HG03196 (cell line): ENCODE measurements around the gene KRT2.

Source experiments
- ATAC-seq: cut with Tn5 transposase; IDR thresholded peaks from one replicate; pipeline ENCODE4 v1.9.1; 2021; ENCODE audit not compliant: unreplicated experiment

Gene KRT2

DNA sequence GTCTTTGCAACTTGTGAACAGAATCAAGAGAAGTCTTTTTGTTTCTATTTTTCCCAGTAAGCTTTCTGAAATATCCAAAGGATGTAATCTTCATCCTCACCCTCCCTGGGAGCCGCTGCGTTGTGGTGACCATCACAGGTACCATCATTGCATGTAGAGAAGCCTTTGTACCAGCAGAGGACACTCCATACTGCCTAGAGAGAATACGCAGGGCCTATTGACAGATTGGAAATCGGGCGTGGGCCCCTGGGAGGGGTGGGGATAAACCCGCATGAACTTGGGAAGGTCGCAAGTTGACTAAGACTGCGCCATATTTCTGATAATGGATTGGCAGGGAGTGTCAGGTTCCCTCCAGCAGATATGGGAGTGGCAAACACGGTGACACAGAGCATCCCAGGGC, 15.5 kb upstream of the KRT2 start:
- ATAC-seq, result no peak

DNA sequence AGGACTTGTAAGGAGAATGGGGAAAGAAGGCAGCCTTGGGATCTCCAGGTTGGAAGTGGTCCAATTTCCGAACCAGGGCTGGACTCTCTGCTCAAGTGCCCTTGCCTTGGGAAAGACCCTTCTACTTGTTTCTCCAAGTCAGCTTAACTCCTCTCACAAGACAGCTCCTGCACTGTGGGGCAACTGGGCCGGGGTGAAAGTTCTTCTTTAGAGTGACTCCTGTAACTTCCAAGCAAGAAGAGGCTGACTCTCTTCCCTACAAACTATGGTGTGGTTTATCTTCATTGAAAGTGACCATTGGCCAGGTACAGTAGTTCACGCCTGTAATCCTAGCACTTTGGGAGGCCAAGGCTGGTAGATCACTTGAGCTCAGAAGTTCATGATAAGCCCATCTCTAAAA, 14.5 kb upstream of the KRT2 start:
- ATAC-seq, result no peak

DNA sequence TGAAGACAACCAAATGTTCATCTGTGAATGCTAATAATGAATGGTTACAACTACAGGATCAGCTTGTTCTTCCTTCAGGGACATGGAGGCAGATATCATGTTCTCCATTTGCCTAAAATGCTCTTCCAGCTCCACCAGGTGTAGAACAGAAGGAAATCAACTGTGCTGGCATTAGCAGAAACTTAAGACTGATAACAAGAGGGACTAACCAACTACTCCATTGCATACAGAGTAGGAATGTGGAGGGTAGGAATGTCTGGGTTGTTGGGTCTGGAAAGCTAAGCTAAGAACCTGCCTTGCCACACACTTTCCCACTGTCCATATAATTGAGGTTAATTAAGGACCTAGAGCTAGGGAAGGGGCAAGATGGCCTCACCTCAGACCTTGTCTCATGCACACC, 11.4 kb upstream of the KRT2 start:
- no peak for ATAC-seq

DNA sequence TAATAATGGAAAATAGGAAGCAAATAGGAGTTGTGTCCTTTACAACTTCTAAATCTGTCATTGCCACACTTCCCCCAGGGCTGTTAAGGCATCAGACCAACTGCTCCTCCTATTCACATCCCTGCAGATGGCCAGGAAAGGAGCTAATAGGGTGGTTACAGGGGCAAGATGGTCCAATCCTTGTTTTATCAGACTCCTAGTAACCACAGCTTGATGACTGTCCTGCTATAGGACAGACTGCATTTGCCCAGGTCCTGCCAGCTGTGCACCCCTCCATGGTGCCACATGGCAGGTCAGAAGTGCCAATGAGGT, 10.9 kb upstream of the KRT2 start:
- ATAC-seq, result no peak

DNA sequence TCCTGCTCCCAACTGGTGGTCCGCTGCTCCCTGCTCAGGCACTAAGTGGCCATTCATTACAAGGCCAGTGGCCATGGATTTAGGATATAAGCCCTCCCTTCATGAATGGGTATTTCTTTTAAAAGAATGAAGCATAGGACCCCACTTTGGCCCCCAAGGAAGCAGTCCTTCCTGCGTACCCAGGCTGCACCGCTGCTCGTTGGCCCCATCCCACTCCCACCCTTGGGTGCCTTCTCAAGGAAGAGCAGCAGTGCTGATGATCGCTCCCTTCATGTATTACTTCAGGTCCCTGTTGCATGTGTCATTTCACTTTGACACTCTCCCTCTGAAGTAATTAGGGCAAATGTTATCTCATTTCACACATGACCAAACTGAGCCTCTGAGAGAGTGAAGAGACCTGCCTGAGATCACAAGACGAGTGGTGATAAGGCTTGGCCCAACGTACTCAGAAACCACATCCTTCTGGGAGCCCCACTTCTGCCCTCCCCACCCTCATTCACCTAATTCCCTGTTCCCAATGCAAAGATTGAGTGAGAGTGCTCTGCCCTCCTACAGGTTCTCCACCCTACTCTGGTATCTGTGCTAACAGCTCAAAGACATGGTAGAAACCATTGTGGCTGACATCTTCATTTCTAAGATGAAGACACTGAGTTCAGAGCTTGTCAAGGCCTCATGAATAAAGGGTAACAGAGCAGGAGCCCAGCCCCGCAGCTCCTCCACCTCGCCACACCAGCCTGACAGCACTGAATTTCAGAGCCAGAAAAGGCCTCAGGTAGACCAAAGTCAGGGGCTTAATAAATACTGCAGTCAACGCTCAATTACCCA, 10.3 kb upstream of the KRT2 start:
- ATAC-seq, result no peak

DNA sequence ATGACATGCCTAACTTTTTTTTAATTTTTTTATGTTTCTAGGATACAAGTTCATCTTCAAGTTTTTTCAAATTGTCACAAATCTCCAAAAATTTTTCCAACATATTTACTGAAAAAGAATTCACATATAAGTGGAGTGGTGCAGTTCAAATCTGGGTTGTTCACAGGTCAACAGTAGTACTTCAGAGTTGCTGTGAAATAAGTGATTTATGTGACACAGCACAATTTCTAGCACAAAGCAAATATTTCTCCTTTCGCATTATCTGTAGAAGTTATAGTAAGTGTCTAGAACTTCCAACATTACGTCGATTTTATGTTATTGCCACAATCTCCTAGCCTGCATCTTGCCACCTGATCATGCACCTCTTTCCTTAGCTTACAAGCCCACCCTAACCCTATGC, 9.7 kb upstream of the KRT2 start:
- no peak for ATAC-seq

DNA sequence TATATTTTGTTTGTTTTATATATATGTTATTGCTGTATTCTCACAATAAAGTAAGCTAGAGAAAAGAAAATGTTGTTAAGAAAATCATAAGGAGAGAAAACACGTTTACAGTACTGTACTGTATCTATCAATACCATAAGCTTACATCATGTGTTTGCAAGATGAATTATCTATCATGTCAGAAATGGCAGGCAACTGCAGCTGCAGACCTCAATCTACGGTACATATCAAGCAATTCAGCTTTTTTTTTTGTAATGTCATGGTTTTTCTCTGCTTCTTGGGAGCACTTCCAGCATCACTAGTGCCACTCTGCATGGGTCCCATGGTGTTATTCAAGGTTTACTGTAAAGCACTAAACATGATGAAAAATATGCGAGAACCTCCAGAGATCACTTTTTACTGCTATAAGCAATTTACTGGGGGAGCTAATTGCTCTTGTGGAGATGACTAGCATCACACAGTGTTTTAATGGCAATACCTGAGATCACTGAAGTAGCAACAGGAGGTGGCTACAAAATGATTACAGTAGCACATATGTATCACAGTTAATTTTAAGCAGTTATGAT, 9.0 kb upstream of the KRT2 start:
- ATAC-seq, result no peak

DNA sequence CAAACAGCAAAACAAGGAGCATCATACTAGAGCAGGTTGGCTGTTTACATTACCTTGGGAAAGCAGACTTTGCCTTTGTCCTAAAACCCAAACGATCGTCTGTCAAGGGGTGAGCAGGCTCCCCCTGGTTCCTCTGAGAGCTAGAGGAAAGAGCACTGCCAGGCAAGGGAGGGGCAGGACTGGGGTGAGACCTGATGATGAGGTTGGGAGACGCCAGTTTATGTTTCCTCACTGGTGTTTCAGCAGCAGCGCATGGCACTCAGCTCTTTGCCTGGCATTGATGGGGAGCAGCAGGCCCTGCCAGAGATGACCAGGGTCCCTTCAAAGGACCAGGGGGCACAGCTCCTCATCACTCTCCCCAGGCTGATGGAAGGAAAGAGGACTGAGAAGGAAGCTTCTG, 7.9 kb upstream of the KRT2 start:
- no peak for ATAC-seq

DNA sequence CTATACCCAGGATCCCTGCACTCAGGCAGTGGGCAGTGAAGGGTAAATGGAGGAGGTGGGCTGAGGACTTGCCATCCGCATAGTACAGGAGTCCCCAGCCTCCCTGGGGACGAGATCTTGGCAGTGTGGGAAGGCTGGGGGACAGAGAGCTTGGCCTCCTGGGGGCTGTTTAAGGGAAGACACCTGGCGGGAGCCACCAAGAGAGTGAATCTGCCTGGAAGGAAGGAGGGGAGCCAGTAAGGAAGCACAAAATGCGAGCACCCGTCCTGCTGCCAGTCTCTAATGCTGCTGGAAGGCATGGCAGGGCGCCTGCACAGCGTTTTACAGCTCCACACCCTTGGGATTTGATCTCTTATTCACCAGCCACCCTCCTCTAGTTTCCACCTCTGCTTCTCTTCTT, 7.4 kb upstream of the KRT2 start:
- no peak for ATAC-seq

DNA sequence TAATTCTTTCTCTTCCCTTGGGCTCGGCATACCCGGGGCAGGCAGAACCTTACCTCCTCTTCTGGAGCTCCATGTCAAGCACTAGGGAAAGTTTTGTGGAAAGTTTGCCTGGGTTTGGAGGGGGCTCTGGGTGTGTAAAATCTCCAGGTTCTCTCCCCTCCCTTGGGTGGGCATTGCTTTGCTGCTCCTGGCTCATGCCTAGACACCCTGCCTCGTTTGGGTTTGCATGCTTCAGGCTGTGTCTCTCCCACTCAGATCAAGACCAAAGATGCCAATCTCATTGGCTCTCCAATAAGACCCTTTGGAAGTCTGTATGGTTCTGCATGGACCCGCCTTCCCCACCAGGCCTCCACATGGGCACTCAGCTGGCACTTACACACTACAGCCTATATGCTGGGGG, 6.2 kb upstream of the KRT2 start:
- ATAC-seq, result no peak

DNA sequence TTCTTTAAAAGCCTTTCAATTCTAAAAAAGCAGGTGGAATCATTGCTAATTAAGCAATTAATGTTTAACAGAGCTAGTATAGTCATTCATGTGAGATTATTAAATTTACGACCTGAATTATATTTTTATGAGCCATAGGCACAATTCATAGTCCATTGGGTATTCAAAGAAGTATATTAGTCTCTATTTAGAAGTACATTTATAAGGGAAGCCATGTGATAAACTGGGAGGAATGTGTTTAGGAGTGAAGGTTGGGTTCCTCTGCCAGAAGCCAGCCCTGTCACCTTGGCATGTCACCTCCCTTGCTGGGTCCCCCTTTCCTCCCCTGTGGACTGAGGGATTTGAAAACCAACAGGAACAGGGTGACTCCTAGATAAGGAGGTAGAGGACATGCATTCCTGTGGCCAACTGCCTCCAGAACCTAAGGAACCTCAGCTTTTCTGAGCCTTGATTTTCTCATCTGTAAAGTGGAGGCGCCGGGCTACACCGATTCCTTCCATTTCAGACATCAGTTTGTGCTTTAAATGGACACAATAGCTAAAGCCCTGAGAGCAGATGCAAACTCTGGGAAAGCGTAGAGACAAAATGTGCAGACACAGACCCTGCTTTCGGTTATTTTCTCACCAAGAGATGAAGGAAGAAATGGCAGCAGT, 5.4 kb upstream of the KRT2 start:
- ATAC-seq, result no peak

DNA sequence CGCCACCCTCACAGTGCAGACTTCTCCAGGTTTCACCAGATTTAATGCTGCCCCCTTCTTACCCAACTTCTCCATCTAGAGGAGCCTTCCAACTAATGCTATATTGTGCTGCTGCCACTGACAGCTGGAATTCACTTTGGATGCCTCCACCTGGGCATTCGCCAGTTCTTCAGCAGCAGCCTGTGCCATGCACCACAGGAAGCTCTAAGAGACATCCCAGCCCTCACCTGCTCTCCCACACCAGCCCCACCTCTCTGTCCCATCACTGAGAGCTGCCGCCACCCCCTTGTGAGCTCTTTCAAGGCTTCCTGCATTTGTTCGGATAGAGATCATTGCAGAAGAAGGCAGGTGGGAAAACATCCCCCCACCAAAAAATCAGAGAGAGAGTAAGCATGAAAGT, 4.6 kb upstream of the KRT2 start:
- no peak for ATAC-seq

DNA sequence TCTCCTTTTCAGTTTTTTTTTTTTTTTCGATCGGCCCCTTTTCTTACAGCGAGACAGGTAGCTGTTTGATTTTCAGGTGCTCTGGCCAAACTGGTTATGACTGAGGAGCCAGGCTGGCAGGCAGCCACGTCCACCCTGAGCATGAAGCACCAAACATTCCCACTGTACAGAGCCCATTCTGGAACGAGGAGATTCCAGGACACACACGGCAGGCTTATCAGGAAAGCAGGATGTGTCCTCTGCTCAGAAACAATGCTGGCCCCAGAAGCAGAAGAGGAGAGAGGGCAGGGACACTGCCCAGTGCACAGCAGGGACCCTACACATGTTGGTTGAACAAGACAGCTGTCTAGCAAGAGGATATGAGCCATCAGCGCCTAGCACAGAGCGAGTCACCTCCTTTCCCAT, 3.7 kb upstream of the KRT2 start:
- ATAC-seq, result no peak

DNA sequence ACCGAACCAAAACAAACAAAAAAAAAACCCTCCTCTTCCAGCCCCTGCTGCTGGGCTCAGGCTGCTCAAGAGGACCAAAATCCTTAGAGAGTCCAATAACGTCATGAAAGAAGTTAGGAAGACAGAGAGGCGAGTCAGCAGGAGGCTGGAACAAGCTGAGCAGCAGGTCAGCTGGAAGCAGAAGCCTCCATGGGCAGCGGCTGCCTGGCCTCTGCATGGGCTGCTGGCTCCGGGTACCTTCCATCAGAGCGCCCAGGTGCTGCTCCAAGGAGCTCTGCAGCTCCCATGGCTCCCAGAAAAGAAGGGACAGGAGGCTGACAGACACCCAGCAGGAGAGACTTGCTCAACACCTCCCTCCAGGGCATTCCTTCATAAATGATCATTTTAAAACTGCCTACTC, 3.2 kb upstream of the KRT2 start:
- no peak for ATAC-seq

DNA sequence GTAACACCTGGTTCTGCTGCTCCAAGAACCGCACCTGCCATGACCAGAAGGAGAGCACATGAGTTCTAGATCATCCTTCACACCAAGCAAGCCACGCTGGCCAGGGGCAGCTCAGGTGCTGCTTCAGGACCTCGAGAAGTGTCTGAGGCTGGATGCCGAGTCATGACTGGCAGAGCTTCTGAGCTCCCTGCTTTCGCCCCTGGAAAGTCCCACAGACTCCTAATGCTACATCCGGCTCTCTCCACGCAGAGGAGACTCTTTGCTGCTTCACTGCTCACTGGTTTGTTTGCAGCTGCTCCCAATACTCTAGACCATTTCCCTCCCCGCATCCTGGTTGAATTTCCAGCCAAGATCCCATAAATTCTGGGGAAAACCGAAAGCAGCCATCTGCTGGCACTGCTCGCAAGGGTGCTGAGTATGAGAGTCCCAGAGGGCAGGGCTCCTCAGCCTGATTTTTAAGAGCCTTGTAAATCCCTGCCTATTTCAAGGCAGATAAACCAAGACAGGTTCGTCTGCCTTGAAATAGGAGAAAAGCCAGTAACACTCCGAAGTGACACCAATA, 1.4 kb downstream of the KRT2 start:
- no peak for ATAC-seq

DNA sequence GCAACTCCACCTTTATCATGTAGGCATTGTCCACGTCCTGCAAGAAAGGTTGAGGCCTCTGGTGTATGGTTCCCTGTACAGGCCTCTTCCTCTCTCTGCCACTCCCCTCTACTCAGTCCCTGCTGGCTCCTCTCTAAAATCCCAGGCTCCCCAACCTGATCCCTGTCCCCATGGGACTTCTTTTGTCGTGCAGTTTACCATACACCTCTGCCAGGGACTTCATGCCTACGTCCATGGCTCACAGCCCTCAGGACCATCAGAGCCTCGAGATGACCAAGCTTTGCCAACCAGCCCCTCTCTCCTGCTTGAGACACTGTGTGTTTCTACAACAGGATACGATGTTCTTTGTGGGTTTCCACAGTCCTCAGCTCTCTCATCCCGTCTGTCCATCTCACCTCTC, 2.9 kb downstream of the KRT2 start:
- no peak for ATAC-seq

DNA sequence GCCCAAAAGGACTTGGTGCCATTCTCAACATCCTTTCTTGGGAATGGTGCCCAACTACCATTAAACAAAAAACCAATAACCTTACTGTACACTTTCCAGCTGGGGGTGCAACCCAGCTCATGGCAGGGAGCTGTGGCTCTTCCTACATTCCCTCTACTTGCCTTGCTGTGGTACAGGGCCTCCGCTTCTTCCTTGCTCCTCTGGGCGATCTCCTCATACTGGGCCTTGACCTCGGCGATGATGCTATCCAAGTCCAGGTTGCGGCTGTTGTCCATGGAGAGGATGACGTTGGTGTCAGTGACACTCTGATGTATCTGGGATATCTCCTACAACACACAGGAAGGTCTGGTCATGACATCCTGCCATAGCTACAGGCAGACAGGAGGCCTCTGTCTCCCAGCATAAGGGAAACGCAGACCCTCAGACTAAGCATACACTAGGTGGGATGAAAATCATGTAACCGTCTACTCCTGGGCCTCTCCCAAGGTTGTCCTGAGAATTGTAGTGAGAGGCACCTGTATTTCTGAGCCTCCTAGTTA, 3.9 kb downstream of the KRT2 start:
- no peak for ATAC-seq

DNA sequence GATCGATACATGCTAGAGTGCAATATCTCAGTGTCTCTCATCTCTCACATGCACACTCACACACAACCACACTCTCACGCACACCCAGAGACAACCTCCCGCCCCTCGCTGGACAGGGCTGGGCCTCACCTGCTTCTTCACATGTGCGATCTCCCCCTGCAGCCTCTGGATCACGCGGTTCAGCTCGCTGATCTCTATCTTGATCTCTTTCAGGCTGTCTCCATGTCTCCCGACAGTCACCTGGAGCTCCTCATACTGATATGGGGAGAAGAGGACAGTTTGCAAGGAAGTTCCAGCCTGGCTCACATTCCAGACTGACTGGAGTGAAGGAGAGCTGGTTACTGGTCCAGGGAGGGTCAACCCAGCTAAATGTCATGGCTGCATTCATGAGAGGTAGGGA, 4.4 kb downstream of the KRT2 start:
- no peak for ATAC-seq

DNA sequence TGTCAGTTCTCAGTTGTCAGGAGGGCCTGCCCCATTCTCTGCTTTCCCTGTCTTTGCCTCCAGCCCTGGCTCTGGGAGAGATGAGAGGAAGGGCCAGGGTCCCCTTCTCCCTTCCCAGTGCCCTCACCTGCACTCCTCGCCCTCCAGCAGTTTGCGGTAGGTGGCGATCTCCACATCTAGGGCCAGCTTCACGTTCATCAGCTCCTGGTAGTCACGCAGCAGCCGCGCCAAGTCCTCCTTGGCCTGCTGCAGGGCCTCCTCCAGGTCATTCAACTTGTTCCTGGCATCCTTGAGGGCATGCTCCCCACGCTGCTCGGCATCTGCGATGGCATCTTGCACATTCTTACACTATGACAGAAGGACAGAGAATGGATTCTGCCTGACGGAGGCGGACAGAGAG, 5.4 kb downstream of the KRT2 start:
- ATAC-seq, result no peak

DNA sequence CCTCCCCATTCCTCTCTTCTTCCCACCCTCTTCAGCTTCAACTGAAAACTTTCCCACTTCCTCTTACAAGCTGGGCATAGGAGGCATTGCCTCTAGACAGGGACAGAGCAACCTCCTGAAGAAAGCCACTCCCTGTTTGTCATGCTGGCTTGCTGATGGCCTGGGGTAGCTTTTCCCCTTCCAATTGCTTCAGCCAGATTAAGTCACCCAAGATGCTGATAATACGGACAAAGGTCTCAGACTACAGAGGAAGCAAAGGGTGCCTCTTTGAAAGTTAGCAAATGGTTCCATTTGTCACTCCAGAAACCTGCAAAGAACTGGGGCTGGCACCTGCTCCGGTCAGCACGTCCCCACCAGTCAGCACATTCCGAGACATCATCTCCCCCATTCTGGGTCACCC, 6.0 kb downstream of the KRT2 start:
- ATAC-seq, result no peak

DNA sequence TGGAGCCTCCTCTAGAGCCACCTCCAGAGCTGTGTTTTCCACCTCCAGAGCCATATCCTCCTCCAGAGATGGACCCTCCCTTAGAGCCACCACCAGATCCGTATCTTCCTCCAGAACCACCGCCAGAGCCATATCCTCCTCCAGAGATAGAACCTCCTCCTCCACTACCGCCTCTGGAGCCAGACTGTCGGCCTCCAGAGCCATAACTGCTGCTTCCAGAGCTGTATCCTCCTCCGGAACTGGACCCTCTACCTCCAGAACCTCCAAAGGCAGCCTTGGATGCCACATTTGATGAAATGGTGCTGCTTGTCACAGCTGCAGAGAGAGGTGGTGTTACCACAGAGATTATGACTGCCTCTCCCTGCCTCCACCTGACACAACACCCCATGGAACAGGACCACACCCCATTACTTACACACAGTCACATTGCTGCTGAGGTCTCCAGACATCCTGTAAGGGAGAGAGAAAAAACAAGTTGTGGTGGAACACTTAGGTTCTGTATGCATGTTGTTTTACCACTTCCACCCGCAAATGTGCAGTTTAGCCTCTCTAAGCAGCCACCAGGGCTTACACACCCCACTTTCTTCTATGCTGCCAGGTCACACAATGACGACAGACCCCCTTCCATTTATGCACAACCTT, 6.8 kb downstream of the KRT2 start:
- ATAC-seq, result no peak

DNA sequence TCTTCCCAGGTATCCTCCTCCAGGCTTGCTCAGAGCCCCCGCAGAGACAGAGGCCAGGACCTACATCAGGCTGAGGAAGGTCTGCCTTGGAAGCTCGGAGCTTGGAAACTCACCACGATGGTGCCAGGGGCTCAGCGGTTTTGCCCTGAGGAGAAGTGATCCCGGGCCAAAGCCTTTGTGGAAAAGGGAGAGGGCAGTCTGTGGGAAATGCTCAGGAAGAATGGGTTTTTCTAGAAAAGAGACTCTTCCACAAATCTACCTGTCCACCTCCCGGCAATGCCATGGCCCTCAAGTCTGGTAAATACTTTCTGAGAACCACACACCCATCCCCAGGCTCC, 8.0 kb downstream of the KRT2 start:
- no peak for ATAC-seq
